C4-2B (cell line): ENCODE data around the gene PHF2.

Experiments used
- CTCF ChIP-seq: fragments of 450-650 bp; conservative IDR thresholded peaks from 2 replicates; pipeline ENCODE4 v1.5.1; 2017; ENCODE audit warnings: mild to moderate bottlenecking
- ZFX ChIP-seq: fragments of 450-650 bp; IDR thresholded peaks from 2 replicates; pipeline ENCODE4 v1.6.1; 2017

- TF ChIP-seq CTCF (no peak), ZFX (no peak)
Observed at GRCh38 chr9:93579711-93580516, 3.5 kb downstream of the PHF2 start.
